HG03439 (cell line): ENCODE results near the gene GABARAPL1.
"Not testable (repeated sequence)": the region's sequence is repeated elsewhere in the genome, so short reads cannot be mapped to it uniquely, and the experiment has no call there.

Experiments used
- ATAC-seq: cut with Tn5 transposase; IDR thresholded peaks from one replicate; pipeline ENCODE4 v1.9.1; 2021; ENCODE audit warnings: mild to moderate bottlenecking, moderate library complexity; ENCODE audit not compliant: unreplicated experiment

Gene GABARAPL1

DNA sequence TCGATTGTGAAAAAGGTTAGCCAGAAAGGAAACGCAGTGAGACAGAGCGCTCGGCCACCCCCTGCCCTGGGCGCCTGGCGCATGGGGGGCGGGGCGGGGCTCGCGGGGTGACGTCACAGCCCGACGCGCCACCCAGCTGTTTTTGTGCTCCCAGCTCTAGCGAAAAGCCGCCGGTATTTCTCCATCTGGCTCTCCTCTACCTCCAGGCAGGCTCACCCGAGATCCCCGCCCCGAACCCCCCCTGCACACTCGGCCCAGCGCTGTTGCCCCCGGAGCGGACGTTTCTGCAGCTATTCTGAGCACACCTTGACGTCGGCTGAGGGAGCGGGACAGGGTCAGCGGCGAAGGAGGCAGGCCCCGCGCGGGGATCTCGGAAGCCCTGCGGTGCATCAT is at the start of gene GABARAPL1:
Gene GABARAPL1 (plus strand): TSS at position 139 of the 393 bp plus-strand sequence. CDS start 253 bp downstream, at position 392.
- ATAC-seq = peak; percentile 72

DNA sequence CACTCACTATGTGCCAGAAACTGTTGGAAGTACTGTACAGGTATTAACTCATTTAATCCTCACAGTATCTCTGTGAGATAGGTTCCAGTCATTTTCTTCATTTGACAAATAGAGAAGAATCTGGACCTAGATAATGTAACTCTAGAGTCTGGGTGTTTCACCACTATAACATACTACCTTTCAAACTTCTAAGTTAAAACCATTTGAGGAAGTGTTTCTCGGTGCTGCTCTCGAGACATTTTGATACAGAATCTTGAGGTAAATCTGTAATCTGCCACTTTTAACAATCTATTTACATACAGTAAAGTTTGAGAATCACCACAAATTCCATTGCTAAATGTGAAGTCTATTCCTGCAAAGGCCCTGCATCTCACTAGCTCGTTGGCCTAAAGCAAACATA is 49.6 kb upstream of the GABARAPL1 start:
- ATAC-seq = no peak

- no peak for ATAC-seq
Observed at GRCh38 chr12:10165421-10165820, 47.3 kb upstream of the GABARAPL1 start.

DNA sequence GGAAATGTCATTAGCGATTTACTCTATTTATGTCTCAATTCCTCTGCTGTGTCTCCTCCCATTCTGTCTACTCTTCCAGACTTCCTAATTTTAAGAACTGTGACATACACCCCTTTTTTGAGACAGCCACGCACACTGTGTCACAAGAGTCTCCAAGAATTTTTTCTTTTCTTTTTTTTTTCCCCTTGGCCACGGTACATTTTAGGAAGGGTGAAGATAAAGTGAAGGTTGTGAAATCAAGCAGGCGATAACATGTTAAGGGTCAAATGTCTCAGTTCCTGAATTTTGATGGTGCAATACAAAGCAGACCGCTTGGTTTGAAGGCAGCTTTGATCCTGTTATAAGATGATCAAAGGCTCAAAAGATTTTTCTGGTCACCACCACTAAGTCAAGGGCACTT is 45.1 kb upstream of the GABARAPL1 start:
- ATAC-seq = no peak

GRCh38 chr12:10169104-10169503 is 43.6 kb upstream of the GABARAPL1 start:
- ATAC-seq = no peak

GRCh38 chr12:10170216-10170615 is 42.5 kb upstream of the GABARAPL1 start:
- ATAC-seq = no peak

- ATAC-seq = no peak
Observed at GRCh38 chr12:10171973-10172728, 40.5 kb upstream of the GABARAPL1 start, which contains the start of gene OLR1. TSS of gene OLR1 (minus strand) at chr12:10172132. CDS start at chr12:10172077, 55 bp downstream.

GRCh38 chr12:10174986-10175614 is 37.6 kb upstream of the GABARAPL1 start:
- no peak for ATAC-seq

DNA sequence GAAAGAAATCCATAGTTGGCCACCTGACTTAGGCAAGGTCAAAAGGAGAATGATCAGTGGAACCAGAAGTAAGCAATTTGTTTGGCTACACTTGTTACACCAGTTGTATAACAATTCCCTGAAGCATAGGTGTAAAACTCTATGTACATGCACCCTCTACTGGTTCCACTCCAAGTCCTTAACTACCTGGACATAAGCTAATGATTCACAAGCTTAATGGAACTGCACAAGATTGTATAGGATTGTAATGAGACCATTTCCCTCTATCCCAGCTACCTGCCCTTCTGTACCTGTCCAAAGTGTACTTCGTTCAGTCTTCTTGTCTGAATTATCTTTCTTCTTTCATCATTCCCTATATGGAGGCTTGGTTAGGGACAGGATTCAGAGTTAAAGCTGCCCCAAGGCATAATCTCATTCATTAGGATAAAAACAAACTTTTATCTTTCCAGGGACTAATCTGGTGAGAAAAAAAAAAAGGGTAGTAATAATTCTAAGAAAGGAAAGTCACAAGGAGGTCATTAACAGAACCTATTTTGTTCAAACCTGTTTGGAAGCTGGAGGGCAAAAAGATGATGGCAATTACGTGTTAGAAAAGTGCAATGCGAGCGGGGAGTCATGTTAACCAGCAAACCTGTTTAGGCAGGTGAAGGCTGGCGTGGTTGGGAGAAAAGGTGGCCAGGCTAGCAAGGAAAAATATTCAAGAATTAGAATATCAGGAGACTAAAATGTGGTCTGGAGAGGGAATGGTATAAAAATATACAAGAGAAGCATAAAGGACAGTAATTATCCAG is 36.6 kb upstream of the GABARAPL1 start:
- ATAC-seq = no peak

GRCh38 chr12:10178821-10179220 is 33.9 kb upstream of the GABARAPL1 start, which contains the start of gene TMEM52B:
TSS of gene TMEM52B (plus strand) at chr12:10179032. CDS start at chr12:10179575, 543 bp downstream.
- ATAC-seq = no peak

DNA sequence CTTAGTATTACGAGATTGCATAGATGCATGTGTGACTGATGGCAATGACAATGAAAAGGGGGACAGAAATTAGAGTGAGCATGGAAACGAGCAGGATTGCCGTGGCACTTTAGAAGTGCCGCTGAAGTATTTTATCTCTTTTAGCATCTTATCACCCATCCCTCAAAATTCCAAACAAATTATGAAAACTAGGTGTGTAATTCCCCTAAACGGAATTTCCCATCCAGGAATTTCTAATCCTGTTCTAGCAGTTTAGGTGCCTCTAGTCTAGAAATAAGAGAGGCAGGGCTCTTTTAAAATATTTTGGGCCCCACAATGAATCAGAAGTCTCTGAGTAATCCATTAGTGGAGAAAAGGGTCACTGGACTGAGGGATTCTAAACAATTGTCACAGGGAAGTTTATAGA is 32.9 kb upstream of the GABARAPL1 start:
- ATAC-seq = no peak

DNA sequence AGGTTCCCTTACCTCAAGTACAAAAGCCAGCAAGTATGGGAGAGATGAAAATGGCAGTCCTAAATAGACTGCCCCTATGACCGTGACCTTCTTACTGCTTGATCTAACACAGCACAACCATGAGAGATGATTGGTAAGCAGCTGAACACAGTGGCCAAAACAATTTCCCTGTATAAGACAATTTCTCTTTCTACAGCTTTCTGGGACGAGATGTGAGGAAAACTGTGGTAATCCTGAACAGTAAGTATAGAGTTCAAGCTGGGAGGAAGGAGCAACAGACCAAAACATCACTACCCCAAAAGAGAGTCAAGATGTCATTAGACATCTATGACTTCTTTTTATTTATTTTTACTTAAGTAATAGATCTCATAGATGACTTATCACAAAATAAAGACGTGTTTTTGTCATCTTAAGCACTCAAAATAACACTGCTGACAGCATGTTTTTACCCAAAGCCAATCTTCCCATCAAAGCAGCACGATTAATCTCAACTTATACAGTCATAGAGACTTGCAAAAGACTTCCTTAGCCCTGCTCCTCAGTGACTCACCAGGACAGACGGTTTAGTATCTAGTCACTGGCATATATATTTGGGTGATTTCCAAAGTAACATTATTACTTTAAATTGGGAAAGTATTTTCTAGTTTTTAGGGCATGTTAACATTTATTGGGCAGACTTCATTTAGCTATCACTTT is 30.2 kb upstream of the GABARAPL1 start:
- no peak for ATAC-seq

GRCh38 chr12:10184261-10184843 is 28.3 kb upstream of the GABARAPL1 start:
- ATAC-seq = no peak

DNA sequence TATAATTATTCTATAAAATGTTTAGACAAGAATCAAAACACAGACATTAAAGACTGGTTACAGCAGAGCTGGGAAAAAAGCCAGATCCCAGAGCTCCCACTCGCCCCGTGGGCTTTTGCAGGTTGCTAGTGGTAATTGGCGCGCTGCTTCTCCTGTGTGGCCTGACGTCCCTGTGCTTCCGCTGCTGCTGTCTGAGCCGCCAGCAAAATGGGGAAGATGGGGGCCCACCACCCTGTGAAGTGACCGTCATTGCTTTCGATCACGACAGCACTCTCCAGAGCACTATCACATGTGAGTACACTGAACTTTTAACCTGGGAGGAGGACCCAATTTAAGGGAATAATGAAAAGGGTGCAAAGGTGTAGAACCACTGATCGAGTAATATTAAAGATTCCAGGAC is 26.4 kb upstream of the GABARAPL1 start:
- no peak for ATAC-seq

DNA sequence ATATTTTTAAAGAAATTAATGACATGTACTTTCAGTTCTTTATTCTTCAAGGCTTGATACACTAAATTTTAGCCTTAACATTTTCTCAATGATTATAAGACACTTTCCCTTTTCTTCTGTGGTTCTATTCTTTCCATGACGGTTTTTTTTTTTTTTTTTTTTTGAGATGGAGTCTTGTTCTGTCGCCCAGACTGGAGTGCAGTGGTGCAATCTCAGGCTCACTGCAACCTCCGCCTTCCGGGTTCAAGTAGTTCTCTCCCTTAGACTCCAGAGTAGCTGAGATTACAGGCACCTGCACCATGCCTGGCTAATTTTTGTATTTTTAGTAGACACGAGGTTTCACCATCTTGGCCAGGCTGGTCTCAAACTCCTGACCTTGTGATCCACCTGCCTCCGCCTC is 25.7 kb upstream of the GABARAPL1 start:
- ATAC-seq = not testable (repeated sequence)

GRCh38 chr12:10189653-10190052 is 23.0 kb upstream of the GABARAPL1 start:
- no peak for ATAC-seq

DNA sequence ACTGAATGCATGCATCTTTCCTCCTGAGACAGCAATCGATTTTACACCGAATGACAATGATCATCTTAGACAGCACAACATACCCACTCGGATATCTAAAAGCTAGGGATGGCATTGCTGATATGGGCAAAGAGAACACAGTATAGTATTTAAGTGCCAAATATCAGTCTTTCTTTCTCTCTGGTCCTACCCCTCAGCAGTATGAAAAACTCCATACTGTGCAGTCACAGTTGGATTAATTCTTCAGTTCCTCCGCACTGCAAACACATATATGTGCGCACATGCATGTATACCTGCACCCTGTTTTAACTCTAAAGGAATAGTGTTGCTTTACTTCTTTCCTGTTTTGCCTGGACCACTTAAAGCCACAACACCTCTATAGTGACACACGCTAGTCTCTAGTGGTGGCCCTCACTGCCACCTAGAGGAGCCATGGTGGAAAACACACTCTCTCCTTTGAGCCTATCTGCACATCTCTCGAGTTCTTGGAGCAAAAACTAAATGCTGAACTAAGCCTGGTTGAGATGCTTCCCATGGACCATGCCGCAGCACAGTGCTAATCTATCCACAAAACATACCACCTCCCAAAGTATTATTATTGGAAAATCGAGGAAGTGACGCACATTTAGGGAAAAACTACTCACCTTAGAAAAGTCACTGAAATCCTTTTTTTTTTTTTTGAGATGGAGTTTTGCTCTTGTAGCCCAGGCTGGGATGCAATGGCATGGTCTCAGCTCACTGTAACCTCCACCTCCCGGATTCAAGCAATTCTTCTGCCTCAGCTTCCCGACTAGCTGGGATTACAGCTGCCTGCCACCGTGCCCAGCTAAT is 21.9 kb upstream of the GABARAPL1 start:
- ATAC-seq = peak; percentile 93

DNA sequence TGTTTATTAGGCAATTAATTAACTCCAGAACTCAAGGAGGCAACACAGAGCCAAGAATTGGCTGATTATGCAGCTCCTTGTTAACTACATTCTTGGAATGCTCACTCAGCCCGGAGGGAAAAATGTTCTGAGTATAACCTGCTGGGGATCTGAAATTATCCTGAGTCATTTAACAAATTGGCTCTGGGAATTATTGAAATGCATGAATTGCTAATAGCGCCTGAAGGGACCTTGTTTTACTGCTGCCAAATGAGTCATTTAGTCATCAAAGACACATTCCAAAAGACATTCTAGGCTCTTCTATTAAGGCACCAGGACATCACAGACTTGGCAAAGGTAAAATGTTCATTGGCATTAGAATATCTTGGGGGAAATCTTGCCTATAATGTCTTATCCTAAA is 20.8 kb upstream of the GABARAPL1 start:
- ATAC-seq = no peak

GRCh38 chr12:10194160-10194670 is 18.5 kb upstream of the GABARAPL1 start:
- ATAC-seq = no peak
